Panc1 (cell line): ENCODE data around the gene MCM6.

Experiments used
- POLR2AphosphoS5 ChIP-seq: IDR thresholded peaks from 2 replicates; pipeline ENCODE4 v1.6.1; 2012; ENCODE audit warnings: mild to moderate bottlenecking, low read depth, low read length, moderate library complexity
- TF ChIP-seq, protein P1 (sequence below): fragments of 450-650 bp; IDR thresholded peaks from 2 replicates; pipeline ENCODE4 v1.5.1; 2017; ENCODE audit warnings: mild to moderate bottlenecking
- TF ChIP-seq, protein P2 (sequence below), 2 experiments: IDR thresholded peaks; 2 replicates each; pipeline ENCODE4 v1.6.1; 2011 to 2012; ENCODE audit warnings: low read depth in 2 of 2, control low read depth in 1 of 2, low read length in 1 of 2, mild to moderate bottlenecking in 1 of 2, moderate library complexity in 1 of 2; ENCODE audit not compliant: insufficient read depth in 1 of 2

DNA sequence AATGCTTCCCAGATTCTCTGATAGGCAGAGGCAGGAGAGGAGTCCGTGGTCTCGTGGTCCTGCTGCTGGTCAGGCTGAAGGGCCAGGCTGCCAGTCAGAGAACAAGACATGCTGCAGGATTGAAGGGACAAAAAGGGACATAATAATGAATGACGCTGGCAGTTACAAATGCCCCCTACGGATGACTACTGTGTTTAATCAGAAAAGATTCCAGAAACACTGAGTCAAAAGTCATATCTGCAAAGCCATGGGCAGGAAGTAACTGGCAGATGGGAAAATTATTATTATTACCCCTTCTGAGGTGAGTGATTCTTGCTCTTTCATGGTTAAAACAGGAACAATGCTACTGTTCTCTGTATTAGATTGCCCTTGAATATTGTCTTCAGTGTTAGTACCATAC, 58.3 kb downstream of the MCM6 start:
- TF ChIP-seq, protein P1, sequence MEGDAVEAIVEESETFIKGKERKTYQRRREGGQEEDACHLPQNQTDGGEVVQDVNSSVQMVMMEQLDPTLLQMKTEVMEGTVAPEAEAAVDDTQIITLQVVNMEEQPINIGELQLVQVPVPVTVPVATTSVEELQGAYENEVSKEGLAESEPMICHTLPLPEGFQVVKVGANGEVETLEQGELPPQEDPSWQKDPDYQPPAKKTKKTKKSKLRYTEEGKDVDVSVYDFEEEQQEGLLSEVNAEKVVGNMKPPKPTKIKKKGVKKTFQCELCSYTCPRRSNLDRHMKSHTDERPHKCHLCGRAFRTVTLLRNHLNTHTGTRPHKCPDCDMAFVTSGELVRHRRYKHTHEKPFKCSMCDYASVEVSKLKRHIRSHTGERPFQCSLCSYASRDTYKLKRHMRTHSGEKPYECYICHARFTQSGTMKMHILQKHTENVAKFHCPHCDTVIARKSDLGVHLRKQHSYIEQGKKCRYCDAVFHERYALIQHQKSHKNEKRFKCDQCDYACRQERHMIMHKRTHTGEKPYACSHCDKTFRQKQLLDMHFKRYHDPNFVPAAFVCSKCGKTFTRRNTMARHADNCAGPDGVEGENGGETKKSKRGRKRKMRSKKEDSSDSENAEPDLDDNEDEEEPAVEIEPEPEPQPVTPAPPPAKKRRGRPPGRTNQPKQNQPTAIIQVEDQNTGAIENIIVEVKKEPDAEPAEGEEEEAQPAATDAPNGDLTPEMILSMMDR = no peak
- no peak for TF ChIP-seq POLR2AphosphoS5
- TF ChIP-seq, protein P2, sequence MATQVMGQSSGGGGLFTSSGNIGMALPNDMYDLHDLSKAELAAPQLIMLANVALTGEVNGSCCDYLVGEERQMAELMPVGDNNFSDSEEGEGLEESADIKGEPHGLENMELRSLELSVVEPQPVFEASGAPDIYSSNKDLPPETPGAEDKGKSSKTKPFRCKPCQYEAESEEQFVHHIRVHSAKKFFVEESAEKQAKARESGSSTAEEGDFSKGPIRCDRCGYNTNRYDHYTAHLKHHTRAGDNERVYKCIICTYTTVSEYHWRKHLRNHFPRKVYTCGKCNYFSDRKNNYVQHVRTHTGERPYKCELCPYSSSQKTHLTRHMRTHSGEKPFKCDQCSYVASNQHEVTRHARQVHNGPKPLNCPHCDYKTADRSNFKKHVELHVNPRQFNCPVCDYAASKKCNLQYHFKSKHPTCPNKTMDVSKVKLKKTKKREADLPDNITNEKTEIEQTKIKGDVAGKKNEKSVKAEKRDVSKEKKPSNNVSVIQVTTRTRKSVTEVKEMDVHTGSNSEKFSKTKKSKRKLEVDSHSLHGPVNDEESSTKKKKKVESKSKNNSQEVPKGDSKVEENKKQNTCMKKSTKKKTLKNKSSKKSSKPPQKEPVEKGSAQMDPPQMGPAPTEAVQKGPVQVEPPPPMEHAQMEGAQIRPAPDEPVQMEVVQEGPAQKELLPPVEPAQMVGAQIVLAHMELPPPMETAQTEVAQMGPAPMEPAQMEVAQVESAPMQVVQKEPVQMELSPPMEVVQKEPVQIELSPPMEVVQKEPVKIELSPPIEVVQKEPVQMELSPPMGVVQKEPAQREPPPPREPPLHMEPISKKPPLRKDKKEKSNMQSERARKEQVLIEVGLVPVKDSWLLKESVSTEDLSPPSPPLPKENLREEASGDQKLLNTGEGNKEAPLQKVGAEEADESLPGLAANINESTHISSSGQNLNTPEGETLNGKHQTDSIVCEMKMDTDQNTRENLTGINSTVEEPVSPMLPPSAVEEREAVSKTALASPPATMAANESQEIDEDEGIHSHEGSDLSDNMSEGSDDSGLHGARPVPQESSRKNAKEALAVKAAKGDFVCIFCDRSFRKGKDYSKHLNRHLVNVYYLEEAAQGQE (IDR thresholded peaks at IDR 0.05; ENCODE audit: insufficient read depth in 1 of 2, low read depth in 2 of 2, low read length in 1 of 2) = no peak
